K562 (cell line): ENCODE results near the gene PBXIP1. TPM values are rescaled to one million over a fixed set of nuclear protein-coding genes. Genes with fewer than 3 reads are reported as not detected.

ENCODE experiments used
- ARID4B ChIP-seq: sonication (generic); formaldehyde crosslinking; IDR thresholded peaks from 2 replicates; pipeline ENCODE4 v1.8.0; 2022; ENCODE audit warnings: mild to moderate bottlenecking, missing genetic modification reagents
- BCOR ChIP-seq: fragments of 450-650 bp; IDR thresholded peaks from 2 replicates; pipeline ENCODE4 v1.6.1; 2016
- BHLHE40 ChIP-seq: IDR thresholded peaks from 2 replicates; pipeline ENCODE4 v1.6.1; 2011; ENCODE audit warnings: low read length, improper control_type of control experiment
- CBFA2T3 ChIP-seq: fragments of 450-650 bp; IDR thresholded peaks from 2 replicates; pipeline ENCODE4 v1.6.1; 2017
- MXI1 ChIP-seq: IDR thresholded peaks from 2 replicates; pipeline ENCODE4 v1.6.1; 2011; ENCODE audit warnings: low read depth, mild to moderate bottlenecking, improper control_type of control experiment, low read length
- POLR2AphosphoS5 ChIP-seq: IDR thresholded peaks from 2 replicates; pipeline ENCODE4 v1.6.1; 2011; ENCODE audit warnings: mild to moderate bottlenecking, low read depth, low read length, moderate library complexity; ENCODE audit not compliant: control insufficient read depth, insufficient read depth
- microRNA-seq: library from miRNA; unstranded; fragments of <30 nt; microRNA quantifications from one replicate; pipeline ENCODE4, GENCODE V29; 2018; ENCODE audit warnings: borderline microRNAs expressed
- polyA plus RNA-seq, 8 experiments: library from polyadenylated mRNA; depleted of rRNA in 4 of 8; stranded (reverse) in 5 of 8; unstranded in 3 of 8; fragments of >200 nt; fragmentation: Nextera tagmentation in 2 of 8; fragmentation: Illumina TruSeq in 1 of 8; extraction: Ambion mirVana in 2 of 8; extraction: Trizol in 1 of 8; gene quantifications; 2 replicates each; pipeline versions ENCODE4 v1.2.1 to v1.2.3, GENCODE V29; 2011 to 2014; ENCODE audit warnings: inconsistent platforms in 1 of 8, missing spikeins in 1 of 8
- small RNA-seq: library from RNA; depleted of rRNA; stranded (forward); fragments of <200 nt; gene quantifications from one replicate; pipeline ENCODE3, GENCODE V24; 2014
- total RNA-seq, 7 experiments: library from RNA; depleted of rRNA in 6 of 7; stranded (reverse); fragments of >200 nt in 6 of 7; fragmentation: Illumina TruSeq in 2 of 7; extraction: Trizol in 2 of 7; gene quantifications; 2 replicates each; pipeline versions ENCODE4 v1.2.1 to v1.2.3, GENCODE V29; 2011 to 2021; ENCODE audit warnings: low replicate concordance in 1 of 7

Gene PBXIP1
- total and polyA plus RNA-seq, 9 of the 15 experiments (the other 6 are each of a cell fraction or from before 2014, with no cell fraction given), result 0.13 to 8.3 (median 5.8) TPM

GRCh38 chr1:154895798-154896197, 60.1 kb downstream of the PBXIP1 start (continued):
- no peak for TF ChIP-seq ARID4B (CRISPR knock-in tag)
- peak; percentile 25; the same call in 1 of the 2 replicates for TF ChIP-seq CBFA2T3
- no peak for TF ChIP-seq BCOR
- no peak for TF ChIP-seq MXI1
- no peak for TF ChIP-seq BHLHE40
- TF ChIP-seq POLR2AphosphoS5, result no peak
- TF ChIP-seq, all 486 proteins: peak for 2

Small RNAs within 50 kb of the gene (microRNA-seq; reads per million reads assigned to microRNA genes)
- 0.46 reads per million for gene MIR4258

Small RNAs within 50 kb of the gene (small RNA-seq; reads per million reads assigned to genes)
- gene MIR4258, result not detected
- not detected for gene RF00017

Other genes with a start within 250 kb of the PBXIP1 start
Only the 7 nearest of the 18 such genes appear.
- gene PMVK, start 19.4 kb downstream of the PBXIP1 start, total RNA-seq (2014; rRNA removed), result 6.3 and 6.5 TPM in 2 replicates
- gene PMVK, start 19.4 kb downstream of the PBXIP1 start, total RNA-seq (2014; rRNA removed; fragmentation: Illumina TruSeq; extraction: Trizol), result 4.7 and 6.0 TPM in 2 replicates
- 9.4 and 9.9 TPM in 2 replicates for gene PMVK, start 19.4 kb downstream of the PBXIP1 start, total RNA-seq (2015; rRNA removed; fragmentation: Illumina TruSeq; extraction: Trizol)
- gene PMVK, start 19.4 kb downstream of the PBXIP1 start, total RNA-seq (2021), result 11.8 and 14.1 TPM in 2 replicates
- 9.5 and 11.4 TPM in 2 replicates for gene PMVK, start 19.4 kb downstream of the PBXIP1 start, polyA plus RNA-seq (2011; rRNA removed)
- gene PMVK, start 19.4 kb downstream of the PBXIP1 start, polyA plus RNA-seq (2014; fragmentation: Illumina TruSeq; extraction: Trizol), result 6.3 and 9.6 TPM in 2 replicates
- gene PMVK, start 19.4 kb downstream of the PBXIP1 start, polyA plus RNA-seq (2014; fragmentation: Nextera tagmentation; extraction: Ambion mirVana), result 1 to 10 TPM; 1.1 to 3.8 TPM
- gene PMVK, start 19.4 kb downstream of the PBXIP1 start, polyA plus RNA-seq (2014; rRNA removed), result 15.3 and 16.4 TPM in 2 replicates
- 18.2 and 28.9 TPM in 2 replicates for gene PYGO2, start 5.7 kb upstream of the PBXIP1 start, total RNA-seq (2014; rRNA removed)
- gene PYGO2, start 5.7 kb upstream of the PBXIP1 start, total RNA-seq (2014; rRNA removed; fragmentation: Illumina TruSeq; extraction: Trizol), result 15.2 and 15.8 TPM in 2 replicates
- gene PYGO2, start 5.7 kb upstream of the PBXIP1 start, total RNA-seq (2015; rRNA removed; fragmentation: Illumina TruSeq; extraction: Trizol), result 17.7 and 18.1 TPM in 2 replicates
- gene PYGO2, start 5.7 kb upstream of the PBXIP1 start, total RNA-seq (2021), result 36.2 and 36.7 TPM in 2 replicates
- 23.5 and 28.3 TPM in 2 replicates for gene PYGO2, start 5.7 kb upstream of the PBXIP1 start, polyA plus RNA-seq (2011; rRNA removed)
- 32.5 and 34.3 TPM in 2 replicates for gene PYGO2, start 5.7 kb upstream of the PBXIP1 start, polyA plus RNA-seq (2014; fragmentation: Illumina TruSeq; extraction: Trizol)
- 1 to 10 TPM; 8.3 to 8.6 TPM for gene PYGO2, start 5.7 kb upstream of the PBXIP1 start, polyA plus RNA-seq (2014; fragmentation: Nextera tagmentation; extraction: Ambion mirVana)
- gene PYGO2, start 5.7 kb upstream of the PBXIP1 start, polyA plus RNA-seq (2014; rRNA removed), result 24.6 and 28.1 TPM in 2 replicates
- gene SHC1, start 14.6 kb upstream of the PBXIP1 start, total RNA-seq (2014; rRNA removed), result 51.9 and 57.2 TPM in 2 replicates
- gene SHC1, start 14.6 kb upstream of the PBXIP1 start, total RNA-seq (2014; rRNA removed; fragmentation: Illumina TruSeq; extraction: Trizol), result 34.1 and 35.4 TPM in 2 replicates
- 34.4 and 35.9 TPM in 2 replicates for gene SHC1, start 14.6 kb upstream of the PBXIP1 start, total RNA-seq (2015; rRNA removed; fragmentation: Illumina TruSeq; extraction: Trizol)
- gene SHC1, start 14.6 kb upstream of the PBXIP1 start, total RNA-seq (2021), result 66.4 and 68.4 TPM in 2 replicates
- 64.8 and 81.2 TPM in 2 replicates for gene SHC1, start 14.6 kb upstream of the PBXIP1 start, polyA plus RNA-seq (2011; rRNA removed)
- 93.7 and 113 TPM in 2 replicates for gene SHC1, start 14.6 kb upstream of the PBXIP1 start, polyA plus RNA-seq (2014; fragmentation: Illumina TruSeq; extraction: Trizol)
- 1 to 10 TPM; 4.1 to 5.4 TPM for gene SHC1, start 14.6 kb upstream of the PBXIP1 start, polyA plus RNA-seq (2014; fragmentation: Nextera tagmentation; extraction: Ambion mirVana)
- 57.7 and 58.0 TPM in 2 replicates for gene SHC1, start 14.6 kb upstream of the PBXIP1 start, polyA plus RNA-seq (2014; rRNA removed)
- 215 and 262 TPM in 2 replicates for gene CKS1B, start 18.6 kb upstream of the PBXIP1 start, total RNA-seq (2014; rRNA removed)
- gene CKS1B, start 18.6 kb upstream of the PBXIP1 start, total RNA-seq (2014; rRNA removed; fragmentation: Illumina TruSeq; extraction: Trizol), result 364 and 410 TPM in 2 replicates
- 269 and 292 TPM in 2 replicates for gene CKS1B, start 18.6 kb upstream of the PBXIP1 start, total RNA-seq (2015; rRNA removed; fragmentation: Illumina TruSeq; extraction: Trizol)
- gene CKS1B, start 18.6 kb upstream of the PBXIP1 start, total RNA-seq (2021), result 256 and 270 TPM in 2 replicates
- gene CKS1B, start 18.6 kb upstream of the PBXIP1 start, polyA plus RNA-seq (2011; rRNA removed), result 754 and 835 TPM in 2 replicates
- 611 and 624 TPM in 2 replicates for gene CKS1B, start 18.6 kb upstream of the PBXIP1 start, polyA plus RNA-seq (2014; fragmentation: Illumina TruSeq; extraction: Trizol)
- 1,000 to 10,000 TPM; 1,039 to 1,103 TPM for gene CKS1B, start 18.6 kb upstream of the PBXIP1 start, polyA plus RNA-seq (2014; fragmentation: Nextera tagmentation; extraction: Ambion mirVana)
- gene CKS1B, start 18.6 kb upstream of the PBXIP1 start, polyA plus RNA-seq (2014; rRNA removed), result 460 and 477 TPM in 2 replicates
- 67.0 and 87.6 TPM in 2 replicates for gene FLAD1, start 27.2 kb upstream of the PBXIP1 start, total RNA-seq (2014; rRNA removed)
- gene FLAD1, start 27.2 kb upstream of the PBXIP1 start, total RNA-seq (2014; rRNA removed; fragmentation: Illumina TruSeq; extraction: Trizol), result 41.3 and 56.1 TPM in 2 replicates
- 65.8 and 68.6 TPM in 2 replicates for gene FLAD1, start 27.2 kb upstream of the PBXIP1 start, total RNA-seq (2015; rRNA removed; fragmentation: Illumina TruSeq; extraction: Trizol)
- gene FLAD1, start 27.2 kb upstream of the PBXIP1 start, total RNA-seq (2021), result 74.4 and 79.8 TPM in 2 replicates
- 61.2 and 75.6 TPM in 2 replicates for gene FLAD1, start 27.2 kb upstream of the PBXIP1 start, polyA plus RNA-seq (2011; rRNA removed)
- 78.8 and 82.3 TPM in 2 replicates for gene FLAD1, start 27.2 kb upstream of the PBXIP1 start, polyA plus RNA-seq (2014; fragmentation: Illumina TruSeq; extraction: Trizol)
- 10 to 100 TPM; 24.9 to 46.7 TPM for gene FLAD1, start 27.2 kb upstream of the PBXIP1 start, polyA plus RNA-seq (2014; fragmentation: Nextera tagmentation; extraction: Ambion mirVana)
- gene FLAD1, start 27.2 kb upstream of the PBXIP1 start, polyA plus RNA-seq (2014; rRNA removed), result 85.8 and 98.9 TPM in 2 replicates
- 0.24 and 0.86 TPM in 2 replicates for gene LENEP, start 37.5 kb upstream of the PBXIP1 start, total RNA-seq (2014; rRNA removed)
- gene LENEP, start 37.5 kb upstream of the PBXIP1 start, total RNA-seq (2014; rRNA removed; fragmentation: Illumina TruSeq; extraction: Trizol), result 0.47 TPM in 1 of 2 replicates, not detected in the other
- gene LENEP, start 37.5 kb upstream of the PBXIP1 start, total RNA-seq (2015; rRNA removed; fragmentation: Illumina TruSeq; extraction: Trizol), result 0.45 and 0.87 TPM in 2 replicates
- 0.56 TPM in 1 of 2 replicates, not detected in the other for gene LENEP, start 37.5 kb upstream of the PBXIP1 start, total RNA-seq (2021)
- not detected in 2 replicates for gene LENEP, start 37.5 kb upstream of the PBXIP1 start, polyA plus RNA-seq (2011; rRNA removed)
- gene LENEP, start 37.5 kb upstream of the PBXIP1 start, polyA plus RNA-seq (2014; fragmentation: Illumina TruSeq; extraction: Trizol), result not detected in 2 replicates
- gene LENEP, start 37.5 kb upstream of the PBXIP1 start, polyA plus RNA-seq (2014; fragmentation: Nextera tagmentation; extraction: Ambion mirVana), result not detected
- 0.23 and 0.35 TPM in 2 replicates for gene LENEP, start 37.5 kb upstream of the PBXIP1 start, polyA plus RNA-seq (2014; rRNA removed)
- gene ZBTB7B, start 46.7 kb upstream of the PBXIP1 start, total RNA-seq (2014; rRNA removed), result 31.3 and 40.6 TPM in 2 replicates
- gene ZBTB7B, start 46.7 kb upstream of the PBXIP1 start, total RNA-seq (2014; rRNA removed; fragmentation: Illumina TruSeq; extraction: Trizol), result 6.7 and 6.9 TPM in 2 replicates
- gene ZBTB7B, start 46.7 kb upstream of the PBXIP1 start, total RNA-seq (2015; rRNA removed; fragmentation: Illumina TruSeq; extraction: Trizol), result 21.9 and 23.3 TPM in 2 replicates
- gene ZBTB7B, start 46.7 kb upstream of the PBXIP1 start, total RNA-seq (2021), result 46.5 and 48.2 TPM in 2 replicates
- gene ZBTB7B, start 46.7 kb upstream of the PBXIP1 start, polyA plus RNA-seq (2011; rRNA removed), result 15.2 and 22.8 TPM in 2 replicates
- 13.5 and 25.7 TPM in 2 replicates for gene ZBTB7B, start 46.7 kb upstream of the PBXIP1 start, polyA plus RNA-seq (2014; fragmentation: Illumina TruSeq; extraction: Trizol)
- under 1 TPM; 0.04 to 0.08 TPM for gene ZBTB7B, start 46.7 kb upstream of the PBXIP1 start, polyA plus RNA-seq (2014; fragmentation: Nextera tagmentation; extraction: Ambion mirVana)
- 23.2 and 28.7 TPM in 2 replicates for gene ZBTB7B, start 46.7 kb upstream of the PBXIP1 start, polyA plus RNA-seq (2014; rRNA removed)